MM.1S (cell line): ENCODE results near the gene NUMBL.

Source experiments
- DNase-seq: peaks from one replicate; pipeline ENCODE4 v3.0.0-alpha.2; 2015
- H2AFZ ChIP-seq: fragments of 300-600 bp; sonication (generic); 2 replicates; pipeline ENCODE4 v1.6.0; 2016; ENCODE audit warnings: antibody characterized with exemption, low read length
- H3F3A ChIP-seq: fragments of 300-600 bp; sonication (generic); 2 replicates; pipeline ENCODE4 v1.6.1; 2016; ENCODE audit warnings: mild to moderate bottlenecking, antibody characterized with exemption, low read length, moderate library complexity, mixed read lengths; ENCODE audit not compliant: insufficient read depth
- H3K27ac ChIP-seq: fragments of 300-600 bp; sonication (generic); 2 replicates; pipeline ENCODE4 v1.5.1; 2016; ENCODE audit warnings: mild to moderate bottlenecking, low read length
- H3K27me3 ChIP-seq: fragments of 300-600 bp; sonication (generic); replicated peaks from 2 replicates; pipeline ENCODE4 v1.6.0; 2016; ENCODE audit warnings: low read length; ENCODE audit not compliant: insufficient read depth
- H3K36me3 ChIP-seq: fragments of 300-600 bp; sonication (generic); replicated peaks from 2 replicates; pipeline ENCODE4 v1.6.1; 2016; ENCODE audit warnings: mild to moderate bottlenecking, low read length, mixed read lengths; ENCODE audit not compliant: insufficient read depth
- H3K4me1 ChIP-seq: fragments of 300-600 bp; sonication (generic); 2 replicates; pipeline ENCODE4 v1.6.1; 2016; ENCODE audit warnings: low read length, mixed read lengths
- H3K4me2 ChIP-seq: fragments of 300-600 bp; sonication (generic); 2 replicates; pipeline ENCODE4 v1.6.0; 2016; ENCODE audit warnings: low read depth, low read length
- H3K4me3 ChIP-seq: fragments of 300-600 bp; sonication (generic); 2 replicates; pipeline ENCODE4 v1.5.1; 2016; ENCODE audit warnings: low read length, mixed read lengths
- H3K79me2 ChIP-seq: fragments of 300-600 bp; sonication (generic); 2 replicates; pipeline ENCODE4 v1.6.1; 2016; ENCODE audit warnings: mixed run types, low read length, mixed read lengths
- H3K9ac ChIP-seq: fragments of 300-600 bp; sonication (generic); 2 replicates; pipeline ENCODE4 v1.6.1; 2016; ENCODE audit warnings: low read length, mixed read lengths
- H3K9me2 ChIP-seq: fragments of 300-600 bp; sonication (generic); replicated peaks from 2 replicates; pipeline ENCODE4 v1.6.1; 2016; ENCODE audit warnings: mild to moderate bottlenecking, low read length, mixed read lengths; ENCODE audit not compliant: insufficient read depth
- H3K9me3 ChIP-seq: fragments of 300-600 bp; sonication (generic); replicated peaks from 2 replicates; pipeline ENCODE4 v1.6.1; 2016; ENCODE audit warnings: mild to moderate bottlenecking, low read length, mixed read lengths; ENCODE audit not compliant: insufficient read depth
- H4K20me1 ChIP-seq: fragments of 300-600 bp; sonication (generic); 2 replicates; pipeline ENCODE4 v1.6.1; 2016; ENCODE audit warnings: mild to moderate bottlenecking, low read length, moderate library complexity, mixed read lengths; ENCODE audit not compliant: insufficient read depth
- CTCF ChIP-seq: fragments of 300-600 bp; sonication (generic); IDR thresholded peaks from 2 replicates; pipeline ENCODE4 v1.5.1; 2016; ENCODE audit warnings: antibody characterized with exemption, low read length, mixed read lengths
- EZH2 ChIP-seq: fragments of 300-600 bp; sonication (generic); optimal IDR thresholded peaks from 2 replicates; pipeline ENCODE3; 2017; ENCODE audit warnings: low read depth, mild to moderate bottlenecking, antibody characterized with exemption, low read length, mixed read lengths
- EZH2phosphoT487 ChIP-seq: fragments of 300-600 bp; sonication (generic); IDR thresholded peaks from 2 replicates; pipeline ENCODE4 v1.6.1; 2018; ENCODE audit warnings: antibody characterized with exemption, low read length

Gene NUMBL

GRCh38 chr19:40630571-40631160 lies 59.8 kb downstream of the NUMBL start:
- H3K9me2 ChIP-seq = no peaks in the 10 kb centered on the region
- H2AFZ ChIP-seq = no peak overlapping the region
- TF ChIP-seq EZH2 (no peak), EZH2phosphoT487 (no peak), CTCF (no peak)
- no peaks in the 10 kb centered on the region for H3K36me3 ChIP-seq
- DNase-seq = no peak
- H3F3A ChIP-seq = no peaks in the 10 kb centered on the region
- no peaks in the 10 kb centered on the region for H3K4me1 ChIP-seq
- H4K20me1 ChIP-seq = no peaks in the 10 kb centered on the region
- H3K27me3 ChIP-seq = peaks cover 15% of the 10 kb centered on the region
- H3K4me2 ChIP-seq = no peak overlapping the region
- no peak overlapping the region for H3K27ac ChIP-seq
- no peaks in the 10 kb centered on the region for H3K9me3 ChIP-seq
- no peaks in the 10 kb centered on the region for H3K79me2 ChIP-seq
- H3K4me3 ChIP-seq = no peak overlapping the region
- H3K9ac ChIP-seq = no peak overlapping the region

GRCh38 chr19:40629346-40629745 lies 61.1 kb downstream of the NUMBL start:
- no peak for TF ChIP-seq CTCF
- TF ChIP-seq EZH2 = no peak
- TF ChIP-seq EZH2phosphoT487 = no peak

GRCh38 chr19:40627486-40628279 lies 62.8 kb downstream of the NUMBL start:
- no peaks in the 10 kb centered on the region for H3K36me3 ChIP-seq
- DNase-seq = no peak
- no peaks in the 10 kb centered on the region for H3K4me1 ChIP-seq
- H3K9ac ChIP-seq = no peak overlapping the region
- H3K9me2 ChIP-seq = no peaks in the 10 kb centered on the region
- no peaks in the 10 kb centered on the region for H3K79me2 ChIP-seq
- TF ChIP-seq EZH2 = no peak
- TF ChIP-seq EZH2phosphoT487 = no peak
- TF ChIP-seq CTCF = no peak
- H3K4me2 ChIP-seq = no peak overlapping the region
- no peaks in the 10 kb centered on the region for H3K27me3 ChIP-seq
- H3K27ac ChIP-seq = no peak overlapping the region
- no peak overlapping the region for H2AFZ ChIP-seq
- no peaks in the 10 kb centered on the region for H3K9me3 ChIP-seq
- no peak overlapping the region for H3K4me3 ChIP-seq
- no peaks in the 10 kb centered on the region for H4K20me1 ChIP-seq
- H3F3A ChIP-seq = no peaks in the 10 kb centered on the region

More at GRCh38 chr19:40629346-40629745, 61.1 kb downstream of the NUMBL start:
- H3K4me3 ChIP-seq = no peak overlapping the region
- H3K36me3 ChIP-seq = no peaks in the 10 kb centered on the region
- no peaks in the 10 kb centered on the region for H3F3A ChIP-seq
- no peaks in the 10 kb centered on the region for H4K20me1 ChIP-seq
- H3K9me3 ChIP-seq = no peaks in the 10 kb centered on the region
- no peaks in the 10 kb centered on the region for H3K4me1 ChIP-seq
- H3K79me2 ChIP-seq = no peaks in the 10 kb centered on the region
- DNase-seq = no peak
- no peak overlapping the region for H2AFZ ChIP-seq
- no peak overlapping the region for H3K27ac ChIP-seq
- no peak overlapping the region for H3K9ac ChIP-seq
- peaks cover 10% of the 10 kb centered on the region; the same call in 1 of the 2 replicates for H3K27me3 ChIP-seq
- H3K9me2 ChIP-seq = no peaks in the 10 kb centered on the region
- no peak overlapping the region for H3K4me2 ChIP-seq
